NCI-H1105 treated with DMSO at 0.1 percent for 48 hours (cell line): ENCODE data around the gene SP2.

Experiments
- DNase-seq: peaks from one replicate; lab custom pipeline; 2025; lab: John Stamatoyannopoulos, UW

Gene SP2

DNA sequence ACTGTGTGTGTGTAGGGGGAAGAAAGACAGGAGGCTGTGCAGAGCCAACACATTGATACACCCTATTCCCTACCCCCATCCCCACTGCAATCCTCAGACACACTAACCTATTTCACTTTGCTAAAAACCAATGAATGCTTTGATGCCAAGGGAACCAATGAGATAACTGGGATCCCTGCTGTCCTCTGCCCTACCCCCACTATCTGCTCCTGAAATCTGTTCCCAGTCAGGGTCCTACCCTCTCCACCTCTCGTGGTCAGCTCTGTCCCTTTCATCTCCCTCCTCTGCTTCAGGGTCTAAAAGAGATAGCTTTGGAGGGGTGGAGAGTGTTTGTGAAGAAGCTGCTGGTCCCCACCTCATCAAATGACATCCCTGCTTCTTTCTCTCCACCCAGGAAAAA lies 26.0 kb upstream of the SP2 start:
- DNase-seq = no peak

DNA sequence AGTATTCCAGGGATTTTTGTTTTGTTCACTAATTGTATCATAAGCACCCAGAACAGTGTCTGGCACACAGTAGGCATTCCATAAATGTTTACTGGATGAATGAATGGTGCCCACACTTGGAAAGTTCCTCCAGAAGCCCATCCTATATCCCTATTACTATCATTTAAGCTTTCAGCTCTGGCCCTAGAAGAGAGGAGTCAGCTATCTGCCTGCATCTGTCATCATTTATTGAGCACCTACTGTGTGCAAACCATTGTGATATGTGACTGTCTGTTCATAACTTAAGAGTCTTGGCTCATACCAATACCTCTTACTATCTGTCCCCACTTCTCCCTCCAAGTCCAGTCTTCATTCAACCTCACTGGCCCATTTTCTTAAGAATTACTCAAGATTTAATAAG lies 25.0 kb upstream of the SP2 start:
- DNase-seq = no peak

DNA sequence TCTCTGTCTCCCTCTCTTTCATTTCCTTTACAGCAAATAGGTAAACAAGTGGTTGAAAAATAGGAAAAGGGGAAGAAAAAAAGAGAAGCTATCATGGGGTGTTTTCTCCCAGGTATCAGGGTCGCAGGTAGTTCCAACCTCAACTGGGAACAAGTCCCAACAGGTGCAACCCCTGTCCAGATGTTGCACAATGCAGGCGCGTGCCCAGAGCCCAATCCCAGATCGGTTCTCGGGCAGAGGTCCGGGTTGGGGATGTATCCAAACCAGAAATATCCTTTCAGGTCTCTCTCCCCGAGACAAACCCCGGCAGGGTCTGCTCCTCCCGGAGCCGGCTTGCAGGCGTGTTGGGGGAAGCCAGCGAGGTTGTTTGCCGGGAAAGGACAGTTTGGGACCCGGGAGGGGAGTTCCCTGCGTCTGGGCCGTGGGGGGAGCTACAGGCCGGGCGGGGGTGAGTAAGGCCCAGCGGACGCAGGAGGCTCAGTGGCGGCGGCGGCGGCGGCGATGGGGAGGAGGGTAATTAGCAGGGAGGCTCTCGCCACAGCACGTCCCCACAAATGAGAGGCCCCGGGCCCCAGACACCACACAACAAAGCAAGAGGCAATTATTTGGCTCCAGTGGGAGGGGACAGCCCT lies 23.9 kb upstream of the SP2 start:
- no peak for DNase-seq

DNA sequence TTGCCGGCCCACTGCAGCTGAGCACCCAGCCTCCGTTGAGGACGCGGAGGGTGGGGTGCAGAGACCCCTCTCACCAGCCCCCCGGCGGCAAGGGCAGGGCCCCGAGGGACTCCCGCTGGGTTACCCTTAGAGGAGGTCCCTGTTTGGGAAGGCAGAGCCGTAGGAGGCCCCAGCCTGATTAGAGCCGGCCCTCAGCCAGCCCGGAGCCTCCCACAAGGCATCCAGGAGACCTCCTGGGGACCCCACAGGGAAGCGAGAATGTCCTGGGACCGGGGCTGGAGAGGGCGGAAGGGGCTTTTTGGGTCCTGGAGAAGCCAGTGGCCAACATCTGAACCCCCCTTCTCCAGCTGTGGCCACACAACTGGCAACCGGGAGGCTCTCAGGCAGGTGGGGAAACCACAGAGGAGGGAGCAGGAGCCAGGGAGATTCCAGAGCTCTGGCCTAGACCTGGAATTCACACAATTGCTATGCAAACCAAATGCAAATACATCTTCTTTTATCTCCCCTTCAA lies 23.3 kb upstream of the SP2 start:
- no peak for DNase-seq

DNA sequence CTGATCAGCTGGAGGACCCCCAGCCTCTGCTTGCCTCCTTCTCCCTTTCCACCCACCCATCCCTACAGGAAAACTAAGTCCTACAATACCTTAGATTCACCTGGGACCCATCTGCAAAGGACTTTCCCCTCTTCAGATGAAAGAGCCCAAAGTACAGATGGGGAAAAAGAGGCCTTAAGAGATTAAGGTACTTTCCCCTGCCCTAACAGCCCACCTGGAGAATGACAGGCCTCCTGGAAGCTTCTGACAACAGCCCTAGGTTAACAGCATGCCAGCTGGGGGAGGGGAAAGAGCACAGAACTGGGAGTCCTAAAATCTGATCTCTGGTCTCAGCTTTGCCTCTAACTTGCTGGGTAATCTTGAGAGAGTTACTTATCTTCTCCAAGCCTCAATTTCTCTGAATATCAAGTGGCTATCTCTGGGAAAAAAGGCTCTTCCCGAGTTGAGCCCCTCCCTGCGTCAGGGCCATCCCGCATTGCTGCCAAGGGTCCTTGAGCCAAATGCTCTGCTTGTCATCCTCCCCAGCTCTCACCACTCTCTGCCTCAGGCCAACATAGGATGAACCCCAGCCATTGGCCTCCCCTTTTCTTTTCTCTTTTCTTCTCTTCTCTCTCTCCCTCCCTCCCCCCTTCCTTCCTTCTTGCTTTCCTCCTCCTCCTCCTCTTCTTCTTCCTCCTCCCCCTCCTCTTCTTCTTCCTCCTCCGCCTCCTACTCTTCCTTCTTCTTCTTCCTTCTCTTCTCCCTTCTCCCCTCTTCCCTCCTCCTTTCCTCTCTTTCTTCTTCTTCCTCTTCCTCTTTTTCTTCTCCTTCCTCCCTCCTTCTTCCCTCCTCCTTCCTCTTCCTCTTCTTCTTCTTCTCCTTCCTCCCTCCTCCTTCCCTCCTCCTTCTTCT lies 22.6 kb upstream of the SP2 start:
- no peak for DNase-seq

DNA sequence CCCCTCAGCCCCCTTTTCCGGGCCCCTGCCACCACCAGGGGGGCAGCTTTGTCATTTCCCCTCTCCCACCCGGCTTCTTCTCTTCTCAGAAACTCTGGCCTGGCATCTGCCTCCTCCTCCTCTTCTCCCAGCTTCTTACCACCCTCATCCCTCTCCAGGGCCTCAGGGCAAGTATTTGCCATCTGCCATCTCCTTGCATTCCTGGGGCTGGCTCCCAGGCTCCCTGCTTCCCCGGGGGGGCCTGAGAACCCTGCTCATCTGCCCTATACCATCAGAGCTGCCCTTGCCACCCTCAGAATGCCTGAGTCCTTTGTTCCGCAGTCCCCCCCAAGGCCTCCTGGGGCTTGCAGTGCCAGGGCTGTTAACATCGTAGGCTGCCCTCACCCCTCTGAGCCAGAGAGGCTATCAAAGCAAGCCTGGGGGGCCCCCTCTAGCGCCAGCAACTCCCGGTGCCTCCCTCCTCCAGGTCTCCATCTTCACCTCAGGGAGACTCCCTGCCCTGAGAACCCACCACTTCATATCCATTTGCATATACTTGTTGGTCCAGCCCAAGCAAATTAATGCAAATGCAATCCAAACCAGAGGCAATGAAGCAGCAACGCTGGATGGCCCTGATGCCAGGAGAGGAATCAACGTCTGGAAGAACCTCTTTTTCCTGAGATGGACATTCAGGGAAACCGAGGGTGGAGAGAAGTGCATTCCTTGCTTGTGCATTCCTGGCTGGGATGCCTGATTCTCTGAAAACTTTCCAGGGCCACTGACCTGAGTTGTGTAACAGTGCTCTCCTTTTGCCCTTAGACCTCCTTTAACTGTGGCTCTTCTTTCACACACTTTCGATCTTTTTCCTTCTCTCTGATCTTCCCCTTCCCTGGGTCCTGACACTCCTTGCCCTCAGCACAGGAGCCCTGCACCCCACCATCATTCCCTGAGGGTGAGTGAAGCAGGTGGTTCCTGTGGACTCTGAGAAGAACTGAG lies 20.7 kb upstream of the SP2 start:
- no peak for DNase-seq

DNA sequence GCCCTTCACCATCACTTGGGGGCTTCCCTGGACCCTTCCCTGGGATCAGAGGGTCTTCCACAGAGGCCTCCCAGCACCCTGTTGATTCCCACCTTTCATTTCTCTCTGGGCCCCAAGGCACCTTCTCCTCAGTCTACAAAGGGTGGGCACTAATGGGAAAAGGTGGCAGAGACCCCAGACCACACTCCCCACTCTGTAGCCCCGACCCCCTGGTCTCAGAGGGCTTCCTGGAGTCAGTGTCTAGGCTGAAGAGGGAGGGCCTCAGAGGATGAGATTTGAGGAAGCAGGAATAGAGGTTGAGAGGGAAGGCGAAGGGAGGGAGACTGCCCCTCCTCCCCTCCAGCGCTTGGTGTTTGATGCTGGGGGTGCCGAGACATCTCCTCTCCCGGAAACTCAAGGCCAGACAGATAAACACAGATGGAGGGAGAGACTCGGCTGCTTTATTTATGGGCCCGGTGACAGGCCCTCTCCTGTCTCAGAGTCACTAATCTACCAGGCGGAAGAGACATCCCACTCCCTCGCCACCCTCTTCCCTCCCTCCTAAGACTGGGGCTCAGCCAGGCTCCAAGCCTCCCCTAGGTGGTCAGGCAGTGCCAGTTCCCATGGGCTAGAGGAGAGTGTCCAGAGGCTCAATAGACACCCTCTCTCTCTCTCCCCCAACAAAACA lies 18.5 kb upstream of the SP2 start:
- no peak for DNase-seq

DNA sequence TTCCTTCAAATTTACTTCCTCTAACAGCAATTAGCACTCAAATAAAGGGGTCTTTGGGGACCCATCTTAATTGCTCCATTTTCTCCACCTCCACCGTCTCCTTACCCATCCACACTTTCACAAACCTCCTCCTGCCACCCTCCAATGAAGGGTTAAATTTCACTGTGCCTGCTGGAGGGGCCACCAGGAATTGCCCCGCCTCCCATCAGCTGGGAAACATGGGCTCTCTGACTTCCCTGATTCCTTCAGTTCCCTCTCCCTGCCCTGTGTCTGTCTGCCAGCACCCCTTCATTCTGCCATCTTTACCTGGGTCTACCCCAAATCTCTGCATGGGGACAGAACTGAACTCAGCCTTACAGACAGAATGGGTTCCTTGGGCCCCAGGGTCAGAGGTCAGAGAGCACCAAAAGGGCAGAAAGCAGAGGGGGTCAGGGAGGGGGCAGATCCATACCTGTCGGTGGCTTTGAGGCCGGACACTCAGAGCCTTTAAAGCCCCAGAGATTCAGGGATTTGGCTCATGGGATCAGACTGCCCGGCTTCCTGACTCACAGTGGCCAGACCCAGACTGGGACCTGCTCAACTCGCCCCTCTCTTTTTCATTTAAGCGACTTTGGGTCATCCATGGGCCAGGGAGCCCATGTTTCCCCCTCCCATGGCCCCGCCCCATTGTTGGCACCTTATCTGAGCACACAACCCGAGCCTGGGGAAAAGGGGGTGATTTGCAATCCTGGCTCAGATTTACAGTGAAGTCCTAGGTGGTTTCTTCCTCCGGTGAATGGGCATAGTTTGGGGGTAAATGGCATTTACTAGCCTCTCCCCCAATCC lies 17.6 kb upstream of the SP2 start:
- DNase-seq = no peak

DNA sequence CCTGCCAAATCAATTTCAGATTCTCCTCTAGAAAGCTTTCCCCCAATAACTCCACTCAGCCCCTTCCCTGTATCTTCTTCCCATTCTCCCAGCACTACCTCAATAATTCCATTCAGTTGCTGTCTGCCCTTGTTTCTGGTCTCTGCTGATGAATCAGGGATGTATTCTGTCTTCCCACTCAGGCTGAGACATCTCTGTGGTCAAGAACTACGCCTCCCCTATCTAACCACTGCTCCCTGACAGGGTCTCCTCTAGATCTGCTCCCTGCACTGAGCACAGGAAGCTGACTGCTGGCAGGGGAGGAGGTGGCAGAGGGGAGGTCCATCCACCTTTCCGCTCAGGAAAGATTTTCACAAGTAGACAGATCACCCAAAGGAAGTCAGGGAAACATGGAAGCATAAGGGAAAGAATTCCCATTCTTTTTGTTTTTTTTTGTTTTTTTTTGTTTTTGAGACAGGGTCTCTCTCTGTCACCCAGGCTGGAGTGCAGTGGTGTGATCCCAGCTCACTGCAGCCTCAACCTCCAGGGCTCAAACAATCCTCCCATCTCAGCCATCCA lies 16.9 kb upstream of the SP2 start:
- DNase-seq = no peak

DNA sequence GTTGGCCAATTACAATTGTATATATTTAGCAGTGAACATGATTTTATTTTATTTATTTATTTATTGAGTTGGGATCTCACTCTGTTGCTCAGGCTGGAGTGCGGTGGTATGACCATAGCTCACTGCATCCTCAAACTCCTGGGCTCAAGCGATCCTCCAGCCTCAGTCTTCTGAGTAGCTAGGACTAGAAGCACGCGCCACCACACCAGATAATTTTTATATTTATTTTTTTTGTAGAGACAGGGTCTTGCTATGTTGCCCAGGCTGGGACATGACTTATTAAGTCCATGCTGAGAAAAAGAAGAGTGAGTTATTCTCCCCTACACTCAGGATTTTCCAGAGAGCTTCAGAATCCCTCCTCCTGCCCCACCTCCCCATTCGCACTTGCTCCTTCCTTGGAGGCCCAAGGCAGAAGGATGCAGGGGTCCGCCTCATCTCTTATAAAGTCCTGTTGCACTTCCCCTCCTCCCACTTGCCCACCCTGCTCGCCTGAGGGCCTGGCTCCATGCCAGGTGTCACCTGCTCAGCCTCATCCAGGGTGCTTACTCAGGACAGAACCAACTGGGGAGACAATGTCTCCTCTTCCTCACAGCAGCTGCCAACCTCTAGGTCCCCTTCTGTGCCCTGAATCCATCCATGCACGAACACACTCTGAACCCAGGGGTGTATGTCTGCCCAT lies 16.1 kb upstream of the SP2 start:
- no peak for DNase-seq

DNA sequence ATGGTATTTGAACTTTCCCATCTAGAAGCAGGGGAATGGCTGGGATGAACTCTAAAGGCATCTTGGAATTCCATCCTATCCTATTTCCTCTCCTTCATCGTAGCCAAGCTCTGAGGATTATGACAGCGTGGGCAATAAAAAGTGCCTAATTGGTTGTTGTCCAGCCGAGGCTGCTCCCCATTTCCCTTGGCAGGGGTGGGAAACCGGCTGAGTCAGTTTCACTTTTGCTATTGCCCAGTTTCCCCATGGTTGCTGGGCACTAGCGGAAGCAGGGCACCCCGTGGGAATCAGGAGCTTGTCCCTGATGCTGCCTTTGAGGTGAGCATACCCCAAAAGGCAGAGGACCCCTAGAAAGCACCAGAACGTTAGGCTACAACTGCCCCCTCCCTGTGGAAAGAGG lies 13.8 kb upstream of the SP2 start:
- DNase-seq = no peak

DNA sequence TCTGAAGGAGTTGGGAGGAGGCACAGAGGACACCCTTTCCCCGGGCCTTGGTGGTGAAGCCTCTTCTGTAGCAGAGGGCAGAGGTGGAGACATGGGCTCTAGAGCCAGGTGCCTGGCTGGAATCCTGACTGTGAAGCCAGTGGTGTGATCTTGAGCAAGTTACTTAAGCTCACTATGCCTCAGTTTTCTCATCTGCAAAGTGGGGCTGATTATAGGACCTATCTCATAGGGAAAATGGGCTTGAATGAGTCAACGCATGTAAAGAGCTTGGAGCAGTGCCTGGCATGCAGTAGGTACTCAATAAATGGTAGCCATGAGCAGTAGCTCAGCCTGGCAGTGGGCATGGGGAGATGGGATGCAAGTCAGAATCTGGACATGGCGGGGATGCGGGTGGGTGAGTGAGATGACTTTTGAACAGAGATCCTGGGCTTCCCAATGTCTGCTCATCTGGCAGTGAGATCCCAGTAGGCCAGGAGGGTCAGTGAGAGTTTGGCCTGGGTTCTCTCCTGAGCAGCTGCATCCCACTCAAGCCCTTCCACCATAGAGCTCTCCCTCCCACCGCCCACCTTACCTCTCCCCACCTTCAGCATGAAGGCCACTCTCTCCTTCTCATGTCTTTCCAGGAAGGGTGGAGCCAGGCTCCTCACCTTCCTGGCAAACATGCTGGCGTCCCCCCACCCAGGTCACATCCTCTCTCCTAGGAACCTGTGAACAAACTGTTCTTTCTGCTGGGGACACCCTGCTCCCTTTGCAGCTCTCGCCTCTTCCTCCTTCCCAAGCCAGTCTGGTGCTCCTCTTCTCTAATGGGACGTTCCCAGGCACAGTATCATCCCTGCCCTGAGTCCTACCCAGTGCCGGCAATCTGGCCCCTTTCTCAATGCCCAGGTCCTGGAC lies 13.1 kb upstream of the SP2 start:
- no peak for DNase-seq

DNA sequence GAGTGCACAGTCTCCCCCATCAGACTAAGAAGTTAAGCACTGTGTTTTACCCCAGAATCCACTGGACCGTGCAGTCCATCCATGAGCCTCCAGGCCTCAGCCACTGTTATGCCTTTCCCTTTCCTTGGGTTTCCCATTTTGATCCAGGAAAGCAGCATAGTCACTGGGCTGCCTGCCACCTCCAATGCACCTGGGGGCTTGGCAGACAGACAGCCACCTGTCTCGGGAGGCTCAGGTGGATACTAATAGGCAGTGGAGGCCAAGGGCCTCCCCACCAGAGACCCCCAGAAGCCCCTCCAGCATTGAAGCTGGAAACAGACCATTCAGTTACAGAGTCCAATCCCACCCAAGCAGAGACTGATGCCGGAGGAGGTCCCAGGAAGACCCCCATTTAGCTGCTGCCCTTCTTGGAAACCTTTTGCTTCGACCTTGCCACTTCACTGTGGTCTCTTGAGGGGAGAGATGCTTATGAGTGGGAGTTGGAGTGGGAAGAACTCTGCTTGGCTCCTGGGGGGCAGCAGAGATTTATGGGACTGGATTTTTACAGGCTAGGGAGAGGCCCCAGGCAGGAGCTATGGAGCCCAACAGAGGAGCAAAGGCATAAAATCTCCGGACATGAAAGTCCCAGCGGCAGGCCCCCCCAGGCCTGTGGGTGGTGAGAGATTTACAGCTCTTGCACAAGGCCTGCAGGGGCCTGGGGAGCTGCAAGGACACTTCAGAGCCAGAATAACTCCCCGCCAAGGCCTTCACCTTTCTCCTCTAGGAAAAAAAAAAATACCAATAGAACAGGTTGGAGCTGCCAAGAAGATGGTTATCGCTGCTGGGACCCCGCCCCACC lies 12.2 kb upstream of the SP2 start:
- peak; percentile 75 for DNase-seq

DNA sequence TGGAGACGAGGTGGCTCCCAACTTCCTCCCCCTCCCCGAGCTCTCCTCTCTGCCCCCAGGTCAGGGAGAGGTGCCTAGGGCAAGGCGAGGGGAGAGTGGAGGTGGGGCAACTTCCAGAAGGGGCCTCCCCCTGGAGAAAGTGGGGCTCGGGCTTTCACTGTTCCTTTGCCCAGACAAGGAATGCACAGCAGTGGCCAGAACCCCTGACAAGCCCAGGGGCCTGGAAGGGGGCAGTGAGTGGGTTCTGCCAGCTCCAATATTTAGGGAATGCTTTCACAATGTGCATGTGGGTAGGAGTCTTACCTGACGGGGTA lies 11.7 kb upstream of the SP2 start:
- no peak for DNase-seq

DNA sequence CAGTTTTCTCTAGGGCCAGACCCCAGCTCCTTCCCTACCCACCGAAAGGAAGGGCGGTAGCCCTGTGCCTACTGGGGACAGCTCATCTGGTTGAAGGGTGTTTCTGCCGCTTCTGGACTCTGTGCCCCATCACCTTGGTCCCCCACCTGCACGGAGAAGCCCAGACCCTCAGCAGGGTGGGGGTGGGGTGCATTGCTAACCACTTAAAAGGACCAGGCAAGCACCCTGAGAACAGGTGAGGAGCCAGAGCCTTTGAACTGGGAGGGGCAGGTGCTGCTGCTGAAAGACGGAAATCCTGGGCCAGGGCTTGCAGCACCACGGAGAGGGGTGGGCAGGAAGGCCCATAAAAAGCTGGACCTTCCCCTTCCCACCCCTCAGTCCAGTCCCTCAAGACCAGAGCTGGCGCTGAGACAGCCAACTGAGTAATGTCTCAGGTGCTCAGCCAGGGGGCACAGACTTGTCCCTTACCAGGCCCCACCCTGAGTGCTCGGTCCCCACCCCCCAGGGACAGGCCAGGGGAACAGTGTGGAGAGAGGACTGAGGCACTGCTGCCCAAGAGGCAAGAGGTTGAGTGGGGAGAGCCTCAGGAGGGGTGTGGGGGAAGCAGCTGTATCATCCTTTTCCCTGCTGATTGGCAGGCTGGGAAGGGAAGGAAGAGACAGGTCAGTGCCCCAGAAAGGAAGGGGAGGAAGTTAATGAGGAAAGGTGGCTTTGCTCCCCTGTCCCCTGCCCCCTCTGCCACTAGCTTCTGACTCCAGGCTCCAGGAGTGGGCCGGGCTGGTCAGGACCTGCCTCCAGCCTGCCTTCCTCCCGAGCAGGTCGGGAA lies 10.9 kb upstream of the SP2 start:
- DNase-seq = no peak

DNA sequence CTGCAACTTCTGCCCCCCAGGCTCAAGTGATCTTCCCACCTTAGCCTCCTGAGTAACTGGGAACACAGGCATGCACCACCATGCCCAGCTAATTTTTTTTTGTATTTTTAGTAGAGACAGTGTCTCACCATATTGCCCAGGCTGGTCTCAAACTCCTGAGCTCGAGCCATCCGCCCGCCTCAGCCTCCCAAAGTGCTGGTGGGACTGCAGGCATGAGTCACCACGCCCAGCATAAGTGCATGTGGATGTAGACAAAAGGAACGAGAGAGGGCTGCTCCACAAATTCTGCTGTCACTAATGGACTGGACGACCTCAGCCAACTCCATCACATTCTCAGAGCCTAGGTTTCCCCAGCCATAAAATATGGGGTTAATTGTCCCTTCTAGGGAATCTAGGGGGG lies 7.7 kb upstream of the SP2 start:
- DNase-seq = no peak
